ENCODE data around the gene EDRF1. TPM values are rescaled to one million over a fixed set of nuclear protein-coding genes. Genes with fewer than 3 reads are reported as not detected.

The EDRF1 gene
- total RNA-seq, 4 donors from 2014 or later, result 9.9 to 17.4 (median 13.3) TPM

DNA sequence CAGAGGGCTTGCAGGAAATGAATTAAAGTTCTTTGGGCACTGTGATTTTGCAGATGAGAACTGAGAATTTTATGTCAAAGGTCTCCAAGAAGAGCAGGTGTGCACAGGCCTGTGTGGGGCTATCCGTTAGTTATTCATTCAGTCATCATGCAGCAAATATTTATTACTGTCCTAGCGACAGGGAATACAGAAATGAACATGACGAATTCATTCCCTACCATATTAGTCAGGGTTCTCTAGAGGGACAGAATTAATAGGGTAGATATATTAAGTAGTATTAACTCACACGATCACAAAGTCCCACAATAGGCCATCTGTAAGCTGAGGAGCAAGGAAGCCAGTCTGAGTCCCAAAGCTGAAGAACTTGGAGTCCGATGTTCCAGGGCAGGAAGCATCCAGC, 59.0 kb downstream of the EDRF1 start:
- intact Hi-C loops (cut with DNase I), result no loop called here

DNA sequence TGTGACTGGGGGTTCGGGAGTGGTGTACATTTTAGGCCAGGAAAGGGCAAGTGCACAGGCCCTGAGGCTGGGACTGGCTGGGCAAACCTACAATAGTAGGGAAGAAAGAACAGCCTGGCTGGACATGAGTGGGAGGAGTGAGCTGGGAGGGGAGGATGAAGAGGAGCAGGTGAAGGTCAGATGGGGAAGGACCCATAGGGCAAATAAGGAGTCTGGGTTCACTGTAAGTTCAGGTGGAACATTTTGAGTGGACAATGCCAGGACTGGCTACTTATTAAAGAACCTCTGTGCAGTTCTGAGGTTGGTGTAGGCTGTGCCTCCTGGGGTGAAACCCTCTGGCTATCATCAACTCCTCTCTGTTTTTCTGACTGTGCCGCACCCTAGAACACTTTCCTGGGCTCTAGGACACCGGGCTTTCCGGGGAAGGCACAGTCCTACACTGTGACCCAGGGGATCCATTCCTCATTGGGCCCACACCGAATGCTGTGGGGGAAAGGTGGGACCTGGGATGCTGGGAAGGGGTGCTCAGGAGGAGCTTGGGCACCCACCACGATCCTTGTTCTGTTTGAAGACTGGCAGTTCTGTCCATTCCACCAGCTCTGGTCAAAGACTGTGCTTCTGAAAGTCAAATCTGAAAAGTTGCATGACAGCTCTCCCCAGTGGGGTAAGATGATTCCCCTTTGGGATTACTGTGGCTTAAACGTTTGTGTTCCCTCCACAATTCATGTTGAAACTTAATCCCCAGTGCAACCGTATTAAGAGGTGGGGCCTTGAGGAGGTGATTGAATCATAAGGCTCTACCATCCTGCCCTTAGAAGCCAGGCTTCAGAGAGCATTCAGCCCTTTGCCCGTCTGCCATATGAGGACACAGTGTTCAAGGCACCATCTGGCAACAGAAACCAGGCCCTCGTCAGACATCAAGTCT, 60.2 kb downstream of the EDRF1 start:
- no peaks in the 10 kb centered on the region for H3K36me3 ChIP-seq
- DNase-seq (ENCODE audit: extremely low spot score), result no peak
- H3K27ac ChIP-seq (replicated peaks in 1 of 4), result no peak overlapping the region
- intact Hi-C loops (cut with DNase I), result no loop called here
- no peaks in the 10 kb centered on the region for H3K27me3 ChIP-seq
- no peaks in the 10 kb centered on the region for H3K9me3 ChIP-seq
- TF ChIP-seq POLR2AphosphoS5 (IDR thresholded peaks at IDR 0.05) (no peak), EP300 (IDR thresholded peaks at IDR 0.05) (no peak), POLR2A (IDR thresholded peaks at IDR 0.05; ENCODE audit: low read depth) (no peak)
- TF ChIP-seq, protein P1, sequence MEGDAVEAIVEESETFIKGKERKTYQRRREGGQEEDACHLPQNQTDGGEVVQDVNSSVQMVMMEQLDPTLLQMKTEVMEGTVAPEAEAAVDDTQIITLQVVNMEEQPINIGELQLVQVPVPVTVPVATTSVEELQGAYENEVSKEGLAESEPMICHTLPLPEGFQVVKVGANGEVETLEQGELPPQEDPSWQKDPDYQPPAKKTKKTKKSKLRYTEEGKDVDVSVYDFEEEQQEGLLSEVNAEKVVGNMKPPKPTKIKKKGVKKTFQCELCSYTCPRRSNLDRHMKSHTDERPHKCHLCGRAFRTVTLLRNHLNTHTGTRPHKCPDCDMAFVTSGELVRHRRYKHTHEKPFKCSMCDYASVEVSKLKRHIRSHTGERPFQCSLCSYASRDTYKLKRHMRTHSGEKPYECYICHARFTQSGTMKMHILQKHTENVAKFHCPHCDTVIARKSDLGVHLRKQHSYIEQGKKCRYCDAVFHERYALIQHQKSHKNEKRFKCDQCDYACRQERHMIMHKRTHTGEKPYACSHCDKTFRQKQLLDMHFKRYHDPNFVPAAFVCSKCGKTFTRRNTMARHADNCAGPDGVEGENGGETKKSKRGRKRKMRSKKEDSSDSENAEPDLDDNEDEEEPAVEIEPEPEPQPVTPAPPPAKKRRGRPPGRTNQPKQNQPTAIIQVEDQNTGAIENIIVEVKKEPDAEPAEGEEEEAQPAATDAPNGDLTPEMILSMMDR (IDR thresholded peaks at IDR 0.05), result no peak
- no peak overlapping the region for H3K4me3 ChIP-seq
- H3K4me1 ChIP-seq, result no peaks in the 10 kb centered on the region
- 88% methylated on average over 10 of the region's 10 CpGs for WGBS

More for the DNA sequence above, 59.0 kb downstream of the EDRF1 start:
- Histone ChIP-seq H3K9me3 (no peaks in the 10 kb centered on the region), H3K27ac (replicated peaks in 1 of 4) (no peak overlapping the region), H3K4me3 (no peak overlapping the region), H3K4me1 (no peaks in the 10 kb centered on the region), H3K36me3 (no peaks in the 10 kb centered on the region), H3K27me3 (peaks cover 0 to 6% (median 0%) of the 10 kb centered on the region in 4 donors)
- DNase-seq (ENCODE audit: extremely low spot score), result no peak
- 64% methylated on average over 5 of the region's 5 CpGs for whole genome bisulfite sequencing
- no peak for TF ChIP-seq EP300 (IDR thresholded peaks at IDR 0.05)
- TF ChIP-seq, protein P1 (IDR thresholded peaks at IDR 0.05), result no peak
- no peak for TF ChIP-seq POLR2AphosphoS5 (IDR thresholded peaks at IDR 0.05)
- no peak for TF ChIP-seq POLR2A (IDR thresholded peaks at IDR 0.05; ENCODE audit: low read depth)

DNA sequence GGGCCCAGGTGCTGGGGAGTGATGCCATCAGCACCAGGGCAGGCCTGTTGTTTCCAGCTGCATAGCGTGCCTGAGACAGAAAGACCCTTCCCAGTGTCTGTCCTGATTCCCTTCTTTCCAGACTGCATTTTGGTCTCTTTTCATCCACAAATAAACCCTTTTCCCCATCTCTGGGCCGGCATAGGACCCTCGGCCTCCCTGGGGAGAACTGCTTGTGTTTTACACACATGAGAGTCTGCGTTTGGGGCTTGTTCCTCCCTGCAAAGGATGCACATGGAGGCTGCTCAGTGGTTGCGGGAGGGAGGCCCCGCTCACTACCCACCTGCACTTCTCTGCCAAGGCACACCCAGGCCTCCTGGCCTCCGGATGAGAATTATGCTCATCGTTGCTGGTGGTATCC, 61.9 kb downstream of the EDRF1 start:
- no peaks in the 10 kb centered on the region for H3K27me3 ChIP-seq
- H3K4me1 ChIP-seq, result no peaks in the 10 kb centered on the region
- intact Hi-C loops (cut with DNase I), result no loop called here
- H3K4me3 ChIP-seq, result no peak overlapping the region
- H3K27ac ChIP-seq (replicated peaks in 1 of 4), result no peak overlapping the region
- H3K9me3 ChIP-seq, result no peaks in the 10 kb centered on the region
- TF ChIP-seq POLR2A (IDR thresholded peaks at IDR 0.05; ENCODE audit: low read depth) (no peak), EP300 (IDR thresholded peaks at IDR 0.05) (no peak), POLR2AphosphoS5 (IDR thresholded peaks at IDR 0.05) (no peak)
- TF ChIP-seq, protein P1 (IDR thresholded peaks at IDR 0.05), result no peak
- H3K36me3 ChIP-seq, result no peaks in the 10 kb centered on the region
- DNase-seq (ENCODE audit: extremely low spot score), result no peak
- 93% methylated on average over 8 of the region's 8 CpGs for WGBS

DNA sequence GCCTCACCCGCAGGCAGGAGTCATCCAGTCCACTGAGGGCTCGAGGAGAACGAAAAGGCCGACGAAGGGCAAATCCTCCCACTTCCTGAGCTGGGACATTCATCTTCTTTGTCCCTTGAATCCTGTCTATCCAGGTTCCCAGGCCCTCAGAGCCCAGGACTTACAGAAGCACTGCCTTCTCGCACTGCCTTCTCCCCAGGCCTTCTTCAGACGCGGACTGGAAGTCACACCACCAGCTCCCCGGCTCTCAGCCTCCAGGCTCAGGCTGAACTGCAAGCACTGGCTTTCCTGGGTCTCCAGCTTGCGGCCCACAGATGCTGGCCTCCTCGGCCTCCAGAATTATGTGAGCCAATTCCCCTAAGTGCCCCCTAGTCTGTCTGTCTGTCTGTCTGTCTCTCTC, 62.5 kb downstream of the EDRF1 start:
- no peaks in the 10 kb centered on the region for H3K4me1 ChIP-seq
- no peak overlapping the region for H3K27ac ChIP-seq (replicated peaks in 1 of 4)
- H3K36me3 ChIP-seq, result peaks cover 0 to 3% (median under 1%) of the 10 kb centered on the region in 4 donors
- no peak overlapping the region for H3K4me3 ChIP-seq
- no peaks in the 10 kb centered on the region for H3K9me3 ChIP-seq
- WGBS, result 85% methylated on average over 11 of the region's 11 CpGs
- no peak for DNase-seq (ENCODE audit: extremely low spot score)
- TF ChIP-seq EP300 (IDR thresholded peaks at IDR 0.05), result no peak
- TF ChIP-seq, protein P1 (IDR thresholded peaks at IDR 0.05), result no peak
- TF ChIP-seq POLR2A (IDR thresholded peaks at IDR 0.05; ENCODE audit: low read depth), result no peak
- TF ChIP-seq POLR2AphosphoS5 (IDR thresholded peaks at IDR 0.05), result no peak
- no peaks in the 10 kb centered on the region for H3K27me3 ChIP-seq
- intact Hi-C loops (cut with DNase I), result no loop called here

Data from esophagus muscularis mucosa (tissue), 4 donors.